GM21390 (cell line): ENCODE data around the gene DOCK9.

ENCODE experiments used
- ATAC-seq: cut with Tn5 transposase; IDR thresholded peaks from one replicate; pipeline ENCODE4 v1.9.1; 2021; ENCODE audit not compliant: unreplicated experiment

DOCK9 gene

DNA sequence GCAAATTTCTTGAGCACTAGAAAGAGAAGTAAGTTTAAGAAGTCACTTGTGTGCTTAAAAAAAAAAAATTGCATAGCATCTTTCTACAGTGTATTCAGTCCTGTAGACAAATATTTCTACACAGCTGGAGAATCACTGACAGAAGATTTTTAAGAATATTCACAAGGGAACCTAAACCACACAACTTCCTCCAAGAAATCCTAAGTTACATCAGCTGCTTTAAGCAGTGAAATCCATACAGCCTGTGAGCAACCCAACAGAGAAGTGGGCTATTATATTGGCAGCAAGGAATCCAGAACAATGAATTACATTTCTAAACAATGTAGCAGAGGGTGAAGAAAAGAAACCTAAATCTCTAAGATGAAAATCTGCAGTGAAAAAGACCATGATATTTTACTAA is 1.5 kb downstream of the DOCK9 start:
- no peak for ATAC-seq

DNA sequence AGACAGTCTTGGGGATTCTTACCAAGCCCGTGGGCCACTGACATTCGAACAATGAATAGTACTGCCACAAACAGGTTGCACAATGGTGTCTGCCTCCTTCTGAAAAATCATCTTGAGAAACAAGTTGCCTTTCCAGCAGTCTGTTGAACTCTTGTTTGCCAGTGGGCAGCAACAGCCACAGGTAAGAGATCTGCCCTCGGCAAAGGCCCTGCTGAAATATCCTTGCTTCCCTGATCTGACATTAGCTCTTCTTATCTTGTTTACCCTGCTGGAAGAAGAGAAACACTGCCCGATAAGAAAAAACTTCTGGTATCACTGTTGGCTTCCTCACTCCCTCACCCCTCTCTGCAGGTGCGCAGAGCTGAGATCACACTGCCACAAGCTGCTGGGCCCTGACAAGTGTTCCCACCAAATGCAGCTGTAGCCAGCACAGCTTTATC is 2.0 kb downstream of the DOCK9 start:
- no peak for ATAC-seq

DNA sequence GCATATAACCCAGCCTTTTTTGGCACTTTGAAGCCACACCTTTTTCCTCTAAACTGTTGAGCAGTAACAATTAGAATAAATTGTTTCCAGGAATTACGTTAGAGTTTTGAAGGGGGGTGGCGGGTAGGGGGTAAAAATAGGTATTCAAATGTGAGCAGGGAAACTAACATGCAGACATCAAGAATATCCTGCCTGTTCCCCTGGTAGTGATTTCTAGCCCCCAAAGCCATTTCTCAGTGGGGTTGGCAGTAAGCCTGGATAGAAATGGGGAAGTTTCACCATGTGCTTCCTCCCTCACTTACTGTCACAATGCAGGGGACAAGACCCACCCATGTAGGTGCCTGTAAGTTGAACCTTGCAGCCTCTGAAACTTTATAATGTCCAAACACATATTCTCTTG is 3.8 kb downstream of the DOCK9 start:
- ATAC-seq, result no peak

DNA sequence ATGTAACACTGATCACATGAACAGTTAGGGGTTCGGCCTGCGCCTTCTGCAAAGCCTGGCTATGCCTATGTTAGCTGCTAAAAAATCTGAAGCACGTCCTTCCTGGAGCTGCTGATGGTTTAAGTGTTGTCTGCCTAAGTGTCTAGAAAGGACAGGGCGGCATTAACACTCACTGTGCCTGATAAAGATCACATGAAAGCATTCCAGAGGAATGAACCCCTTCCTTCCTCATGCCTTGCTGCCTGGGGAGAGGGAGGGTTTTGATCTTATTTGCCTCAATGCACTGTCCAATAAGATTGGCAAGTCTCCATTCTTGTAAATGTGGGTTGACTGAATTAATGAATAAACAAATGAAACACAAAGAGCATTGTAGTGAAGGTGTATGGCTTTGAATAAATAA is 5.2 kb downstream of the DOCK9 start:
- no peak for ATAC-seq

DNA sequence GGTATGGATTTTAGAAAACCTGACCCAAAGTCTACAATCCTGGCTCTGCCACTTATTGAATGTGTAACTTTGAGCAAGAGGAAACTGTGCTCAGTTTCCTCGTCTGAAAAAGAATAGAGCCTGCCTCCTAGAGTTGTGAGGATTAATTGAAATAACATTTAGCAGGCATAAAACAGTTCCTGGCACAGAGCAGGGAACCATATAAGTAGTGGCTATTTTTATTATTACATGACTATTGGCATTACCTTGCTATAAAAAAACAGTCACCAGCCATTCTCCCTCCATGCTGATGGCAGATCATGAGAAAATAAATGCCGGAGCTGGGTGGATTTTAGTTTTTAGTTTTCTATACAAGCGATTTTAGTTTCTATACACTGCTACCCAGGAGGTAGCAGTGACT is 5.8 kb downstream of the DOCK9 start:
- no peak for ATAC-seq

DNA sequence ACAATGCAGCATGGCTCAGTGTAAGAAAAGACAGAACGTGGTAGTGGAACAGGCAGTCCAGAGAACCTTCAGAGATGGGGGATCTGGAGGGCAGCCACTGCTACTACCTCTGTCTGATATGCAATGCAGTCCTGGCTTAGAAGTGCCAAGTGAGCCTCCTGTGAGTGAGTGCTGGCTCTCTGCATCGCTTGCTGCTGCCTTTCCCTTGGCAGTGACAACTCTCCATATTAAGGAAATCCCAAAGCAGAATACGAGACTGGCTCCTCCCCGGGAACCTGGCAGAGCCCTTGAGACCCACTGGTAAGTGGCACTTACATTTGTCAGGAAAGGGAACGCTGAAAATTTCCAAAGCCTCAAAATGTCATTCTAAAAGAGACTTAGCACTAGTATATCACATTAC is 7.5 kb downstream of the DOCK9 start:
- ATAC-seq, result no peak

DNA sequence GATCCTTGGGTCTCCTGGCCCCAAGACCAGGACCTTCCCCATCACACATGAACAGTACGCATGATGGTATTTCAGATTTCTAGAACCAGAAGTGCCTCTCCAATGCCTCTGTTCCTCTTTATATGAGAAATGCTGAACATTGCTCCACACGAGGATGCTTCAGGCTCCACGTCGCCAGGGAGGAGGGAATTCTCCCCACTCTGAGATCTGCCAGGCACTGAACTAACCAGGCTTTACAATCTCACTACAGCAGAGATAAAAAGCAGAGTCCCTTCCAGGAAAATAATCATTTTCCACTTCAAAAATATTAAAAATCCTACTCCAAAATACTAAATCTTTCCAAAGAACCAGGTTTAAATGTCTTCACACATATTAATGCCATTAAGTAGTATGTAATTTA is 10.4 kb downstream of the DOCK9 start:
- no peak for ATAC-seq

DNA sequence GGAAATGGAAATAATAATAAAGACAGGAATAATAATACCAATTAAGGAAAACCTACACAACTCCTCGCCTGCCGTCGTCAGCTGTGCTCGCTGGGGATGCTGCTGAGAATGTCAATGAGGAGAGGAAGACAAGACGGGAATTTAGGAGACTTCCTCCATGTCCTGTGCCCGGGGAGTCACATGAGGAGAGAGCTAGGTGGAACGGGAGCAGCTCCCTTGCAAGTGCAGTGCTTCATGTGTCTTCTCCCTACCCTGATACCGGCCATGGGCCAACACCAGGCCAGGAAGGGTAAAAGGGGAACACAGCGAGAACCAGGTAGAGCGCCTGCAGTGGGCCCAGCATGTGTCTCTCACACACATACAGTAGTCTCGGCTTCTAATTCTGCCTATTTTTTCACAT is 11.8 kb downstream of the DOCK9 start:
- ATAC-seq, result no peak

DNA sequence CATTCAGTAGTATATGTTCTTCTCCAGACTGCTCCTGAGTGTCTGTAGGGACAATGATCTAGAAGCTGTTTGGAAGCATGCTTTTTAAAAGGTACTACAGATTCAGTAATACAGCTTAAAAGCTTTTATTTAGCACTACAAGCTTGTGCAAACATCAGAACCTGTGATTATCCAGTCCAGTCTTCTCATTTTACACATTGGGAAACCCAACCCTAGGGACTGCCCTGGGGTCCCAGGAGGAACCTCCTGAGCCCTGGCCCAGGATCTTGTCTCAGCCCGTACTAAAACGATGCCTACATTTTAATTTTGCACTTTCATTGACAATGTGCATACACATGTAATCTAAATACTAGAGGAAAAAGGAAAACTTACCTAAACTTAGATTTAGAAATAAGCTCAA is 12.5 kb downstream of the DOCK9 start:
- no peak for ATAC-seq

DNA sequence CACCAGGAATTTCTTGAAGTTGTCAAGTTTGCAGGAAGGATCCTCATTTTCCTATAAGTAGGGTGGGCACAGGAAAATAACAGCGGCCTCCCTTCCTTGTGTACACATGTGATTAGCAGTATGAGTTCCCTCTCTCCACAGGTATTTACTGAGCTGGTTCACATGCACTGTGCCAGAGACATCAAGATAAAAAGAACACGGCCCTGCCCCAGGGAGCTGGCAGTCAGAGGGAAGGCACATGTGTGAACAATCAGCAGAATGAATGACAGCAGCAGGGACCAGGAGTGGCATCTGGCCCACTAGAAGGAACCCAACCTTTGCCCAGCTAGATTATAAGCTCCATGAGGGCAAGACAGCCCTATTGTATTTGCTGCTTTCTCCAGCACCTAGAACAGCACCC is 13.9 kb downstream of the DOCK9 start:
- ATAC-seq, result no peak

DNA sequence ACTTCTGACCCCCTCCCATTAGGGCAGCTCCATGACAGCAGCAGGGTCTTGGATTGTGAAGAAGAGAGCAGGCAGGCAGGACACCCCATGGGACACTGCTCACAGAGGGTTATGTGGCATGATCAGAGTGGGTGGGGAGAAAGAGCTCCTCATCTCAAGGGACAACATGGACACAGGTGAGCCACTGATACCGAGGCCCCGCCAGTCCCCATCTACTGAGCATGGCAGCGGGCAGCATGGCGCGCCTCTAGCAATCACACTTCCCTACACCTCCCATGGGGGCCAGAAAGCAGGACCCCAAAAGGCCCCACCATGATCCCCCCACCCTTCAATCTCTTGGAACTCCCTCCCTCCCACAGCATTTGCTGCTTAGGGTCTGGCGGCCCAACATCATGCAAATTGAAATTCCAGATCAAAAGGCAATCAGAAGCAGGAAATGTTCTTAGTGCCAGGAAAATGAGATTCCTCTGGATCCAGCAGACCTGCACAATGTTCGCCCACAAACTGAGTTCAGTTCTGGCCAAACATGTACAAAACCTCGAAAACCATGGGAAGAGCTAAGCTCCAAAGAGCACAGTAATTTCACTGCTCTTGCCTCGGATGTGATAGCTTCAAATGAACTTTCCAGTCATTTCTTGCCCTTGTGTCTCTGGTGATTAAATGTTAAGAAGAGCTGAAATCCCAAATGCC is 14.8 kb downstream of the DOCK9 start:
- no peak for ATAC-seq

DNA sequence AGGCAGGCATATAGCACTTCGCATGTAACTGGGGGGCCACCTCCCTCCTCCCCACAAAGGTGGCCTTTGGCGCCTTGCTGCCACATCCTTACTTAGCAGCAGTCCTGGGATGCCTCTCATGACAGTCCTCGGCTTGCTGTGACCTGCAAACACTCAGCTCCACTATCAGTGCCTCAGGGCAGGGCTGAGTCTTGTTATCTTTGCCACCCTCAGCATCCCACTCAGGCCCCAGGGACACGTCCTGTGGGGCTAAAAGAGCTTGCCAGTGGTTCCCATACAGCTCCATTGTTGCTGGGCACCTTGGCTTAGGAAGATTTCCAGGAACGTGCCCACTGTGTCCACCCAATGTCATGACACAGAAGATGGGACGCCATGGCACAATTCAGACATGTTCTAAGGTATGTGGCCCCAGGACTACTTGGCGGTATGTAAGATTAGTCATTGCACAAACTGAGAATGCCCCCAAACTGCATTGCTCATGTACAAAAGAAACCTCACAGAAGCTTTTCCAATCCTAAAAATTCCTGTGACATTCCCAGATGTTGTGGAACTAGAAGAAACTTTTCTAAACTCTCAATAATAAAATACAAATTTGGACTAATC is 16.3 kb downstream of the DOCK9 start:
- no peak for ATAC-seq

DNA sequence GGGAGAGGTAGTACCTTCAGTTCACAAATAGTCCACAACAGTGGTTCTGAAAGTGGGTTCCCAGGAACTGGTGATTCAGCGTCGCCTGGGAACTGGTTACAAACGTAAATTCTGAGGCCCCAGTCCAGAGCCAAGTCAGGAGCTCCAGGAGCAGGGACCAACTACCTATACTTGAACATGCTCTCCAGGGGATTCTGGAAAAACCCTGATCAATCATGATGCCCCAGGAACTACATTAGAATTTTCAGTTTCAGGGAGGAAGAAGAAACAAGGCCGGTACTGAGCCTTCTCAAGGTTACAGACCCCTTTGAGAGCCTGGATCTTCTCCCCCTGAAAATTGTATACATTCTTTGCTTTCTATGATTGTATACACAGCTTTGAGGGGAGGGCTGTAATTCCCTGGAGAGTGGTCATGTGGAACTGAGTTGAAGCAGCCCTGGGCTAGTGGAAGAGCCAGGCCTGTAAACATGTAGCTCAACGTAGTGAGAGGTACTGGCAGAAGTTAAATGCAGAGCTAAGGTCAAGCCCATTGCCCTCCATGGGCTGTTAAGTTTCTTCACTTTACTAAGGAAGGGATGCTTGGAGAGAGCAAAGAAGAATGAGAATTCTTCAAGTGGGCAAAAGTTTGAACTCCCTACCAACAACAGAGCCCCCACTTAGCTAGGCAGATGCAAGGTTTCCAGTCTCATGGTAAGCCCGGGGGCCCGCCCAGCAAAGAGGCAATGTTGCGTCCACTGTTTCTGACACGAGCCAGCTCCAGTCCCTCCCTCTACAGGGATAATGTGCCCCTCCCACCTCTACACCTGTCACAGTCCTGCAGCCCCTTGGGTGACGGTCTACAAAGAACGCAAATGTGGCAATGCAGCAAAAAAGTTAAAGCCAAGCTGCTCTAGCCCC is 17.0 kb downstream of the DOCK9 start:
- ATAC-seq, result no peak

DNA sequence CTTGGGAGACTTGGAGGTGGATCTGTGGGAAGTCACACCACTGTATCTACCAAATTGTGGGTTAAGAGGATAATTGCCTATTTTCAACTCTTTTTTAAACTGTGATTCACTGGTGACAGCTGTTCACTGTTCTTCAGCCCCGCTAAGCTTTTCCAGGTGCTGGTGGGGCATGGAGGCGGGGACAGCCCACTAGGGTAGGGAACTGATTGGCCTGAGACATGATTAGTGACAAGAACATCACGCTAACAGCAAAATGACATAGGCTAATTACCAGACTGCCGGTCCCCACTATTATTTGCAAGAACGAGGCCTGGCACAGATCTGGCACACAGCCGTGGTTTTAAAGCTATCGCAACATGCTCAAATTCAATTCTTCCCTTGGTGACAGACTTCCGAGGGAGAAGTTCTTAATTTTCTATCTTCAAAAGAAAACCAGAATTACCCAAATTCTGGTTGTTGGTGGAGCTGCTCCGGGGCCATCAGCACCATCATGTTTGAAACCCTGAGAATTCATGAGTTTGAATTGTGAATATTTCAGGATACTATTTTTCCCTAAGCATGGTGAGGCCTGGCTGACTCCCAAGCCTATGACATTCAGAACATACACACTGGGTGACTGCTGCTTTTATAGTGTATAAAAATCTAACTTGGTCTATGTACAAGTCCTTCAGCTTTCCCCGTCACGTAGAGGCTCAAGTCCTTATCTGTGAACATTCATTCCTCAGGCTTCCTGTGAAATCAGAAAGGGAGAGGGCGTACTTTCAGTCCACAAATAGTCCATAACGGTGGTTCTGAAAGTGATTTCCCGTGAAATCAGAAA is 17.9 kb downstream of the DOCK9 start:
- ATAC-seq, result no peak

DNA sequence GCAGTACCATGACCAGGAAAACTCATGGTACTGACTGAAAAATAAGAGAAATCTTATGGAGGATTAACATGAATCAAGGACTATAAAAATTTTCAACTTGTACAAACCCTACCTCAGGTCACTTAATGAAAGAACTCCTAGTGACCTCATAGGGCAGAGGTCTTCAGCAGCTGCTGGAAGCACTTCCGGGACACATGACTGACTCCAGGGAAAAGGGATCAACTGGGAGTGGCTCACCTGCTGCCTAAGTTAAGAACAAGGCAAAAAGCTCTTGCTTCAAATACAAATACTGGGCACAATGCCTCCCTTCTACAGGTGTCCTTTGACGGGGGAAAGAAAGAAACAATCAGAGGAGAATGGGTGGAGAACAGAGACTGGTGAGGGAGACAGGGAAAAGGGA is 18.6 kb downstream of the DOCK9 start:
- no peak for ATAC-seq

DNA sequence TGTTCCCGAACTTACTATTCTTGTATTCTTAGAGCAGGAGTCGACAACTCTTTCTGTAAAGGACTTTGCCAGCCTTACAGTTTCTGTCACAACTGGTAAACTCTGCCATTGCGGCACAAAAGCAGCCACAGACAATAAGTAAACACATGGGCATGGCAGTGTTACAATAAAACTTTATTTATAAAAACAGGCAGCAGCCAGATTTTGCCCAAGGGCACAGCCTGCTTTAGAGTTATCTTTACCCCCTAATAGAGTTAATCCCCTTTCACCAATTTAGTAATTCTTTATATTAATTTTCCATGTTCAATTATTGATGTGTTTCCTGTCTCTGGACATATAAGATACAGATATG is 19.4 kb downstream of the DOCK9 start:
- no peak for ATAC-seq

DNA sequence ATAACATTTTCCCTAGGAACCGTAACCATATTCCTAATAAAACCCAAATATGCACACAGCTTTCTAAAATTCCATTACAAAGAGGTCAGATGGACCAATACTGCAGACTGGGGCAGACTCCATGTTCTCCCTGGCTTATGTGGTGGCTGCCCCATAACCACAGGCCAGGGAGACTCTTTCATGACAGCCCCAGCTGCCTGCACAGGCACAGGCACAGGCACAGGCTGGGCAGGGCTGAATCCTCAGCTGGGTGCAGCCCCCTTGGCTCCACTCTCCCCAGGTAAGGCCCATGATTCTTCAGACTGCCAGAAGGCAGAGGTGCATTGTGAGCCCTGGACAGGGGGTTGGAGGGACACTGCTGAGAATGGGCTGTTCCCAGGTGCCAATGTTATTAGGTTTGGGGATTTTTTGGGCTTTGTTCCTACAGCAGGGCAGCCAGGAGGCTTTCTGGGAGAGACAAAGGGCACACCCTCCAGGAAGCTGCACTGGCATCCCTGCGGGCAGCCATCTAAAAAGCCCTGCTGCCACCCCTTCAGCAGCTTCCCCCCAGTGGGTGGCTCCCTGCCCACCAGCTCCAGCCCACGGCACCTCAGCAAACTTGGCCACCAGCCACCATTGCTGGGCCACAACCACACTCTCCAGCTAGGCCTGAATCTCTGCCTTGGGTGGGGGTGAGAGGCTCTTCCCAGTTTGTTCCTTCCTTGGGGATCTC is 20.0 kb downstream of the DOCK9 start:
- ATAC-seq, result no peak

DNA sequence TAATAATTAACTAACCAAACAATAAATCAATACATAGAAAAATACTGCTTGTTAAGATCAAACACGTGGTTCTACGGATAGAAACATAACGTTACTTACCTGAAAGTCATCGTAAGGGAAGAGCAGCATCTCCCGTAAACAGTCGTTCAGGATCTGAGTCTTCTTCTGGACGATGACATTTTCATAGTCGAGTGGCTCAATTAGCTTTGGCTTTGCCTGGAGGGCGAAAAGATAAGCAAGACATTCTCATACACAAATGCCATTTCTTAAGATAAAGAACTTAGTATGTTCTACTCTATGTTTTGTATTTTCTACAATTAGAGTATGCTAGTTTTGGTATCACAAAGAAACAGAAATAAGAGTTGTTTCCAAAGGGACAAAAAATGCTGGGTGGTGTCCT is 22.5 kb downstream of the DOCK9 start:
- ATAC-seq, result no peak

DNA sequence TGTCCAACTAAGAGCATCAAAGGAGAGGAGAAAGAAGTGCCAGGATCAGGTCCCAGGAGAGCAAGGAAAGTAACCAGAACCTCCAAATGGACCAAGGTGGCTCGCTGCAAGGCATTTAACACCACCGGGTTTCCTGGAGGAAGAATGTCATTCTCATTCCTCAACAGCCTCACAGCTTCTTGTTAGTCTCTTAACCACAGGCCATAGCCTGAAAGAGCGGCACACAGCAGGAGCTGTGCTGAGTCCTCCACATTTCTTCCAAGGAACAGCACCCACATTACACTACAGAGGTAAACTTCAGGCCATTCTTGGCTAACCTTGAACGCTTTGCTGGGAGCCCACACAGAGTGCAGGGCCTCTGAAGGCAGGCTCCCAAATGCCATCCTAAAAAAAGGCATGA is 23.6 kb downstream of the DOCK9 start:
- ATAC-seq, result no peak

DNA sequence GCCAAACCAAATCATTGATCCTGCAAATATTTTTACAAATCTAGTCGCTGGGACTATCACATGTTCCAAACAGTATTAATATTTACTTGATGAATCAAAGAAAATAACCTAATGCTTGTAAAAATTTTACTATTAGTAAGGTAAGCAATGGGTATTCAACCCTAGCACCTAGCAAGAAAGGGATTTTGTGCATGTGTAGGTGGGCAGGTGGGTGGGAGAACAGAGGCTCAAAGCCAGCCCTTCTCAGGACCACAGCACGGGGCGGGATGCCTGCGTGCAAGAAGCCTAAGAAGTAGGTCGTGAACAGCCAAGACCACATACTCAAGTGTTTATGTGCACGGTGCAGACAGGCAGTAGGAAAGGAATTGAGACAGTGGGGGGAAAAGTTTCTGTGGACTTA is 26.6 kb downstream of the DOCK9 start:
- no peak for ATAC-seq

DNA sequence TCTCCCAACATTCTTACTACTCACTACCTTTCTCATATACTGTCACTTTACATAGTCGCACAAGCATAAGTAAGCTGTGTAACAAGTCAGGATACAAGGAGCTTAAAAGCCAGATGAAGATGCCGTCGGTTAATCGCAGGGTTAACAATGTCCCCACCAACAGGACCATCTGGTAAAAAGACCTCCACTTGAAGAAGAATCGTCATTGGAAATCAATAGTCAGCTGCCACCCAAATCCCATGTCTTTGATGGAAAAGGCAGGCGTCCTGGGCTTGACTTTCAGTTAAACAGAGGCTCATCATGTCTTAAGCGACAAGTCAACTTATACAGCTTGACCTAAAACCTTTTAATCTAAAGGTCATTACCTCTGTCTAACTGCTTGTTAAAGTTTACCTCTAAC is 27.2 kb downstream of the DOCK9 start:
- ATAC-seq, result no peak
